Activated T-helper 2 cell treated with anti-CD3 and anti-CD28 coated beads, Interferon-gamma antibody, Interleukin-2, Interleukin-4, amounts not matched to agents 10 μg/mL and 5 μg/mL and 100 μg/mL, durations not matched to agents 14 hours and 24 hours and 36 hours (primary cell): ENCODE data around the gene EVA1B. TPM values are rescaled to one million over a fixed set of nuclear protein-coding genes. Genes with fewer than 3 reads are reported as not detected.

Experiments
- DNase-seq: peaks from one replicate; pipeline ENCODE4 v3.0.0; 2021; ENCODE audit warnings: low spot score
- H3K27ac Mint-ChIP-seq: one replicate; pipeline ENCODE4 v1.8.0; 2021; ENCODE audit warnings: mixed read lengths
- H3K27me3 Mint-ChIP-seq: one replicate; pipeline ENCODE4 v1.8.0; 2021; ENCODE audit warnings: low read depth, mixed read lengths
- H3K36me3 Mint-ChIP-seq: one replicate; pipeline ENCODE4 v1.8.0; 2021; ENCODE audit warnings: low read depth, mixed read lengths
- H3K4me1 Mint-ChIP-seq: one replicate; pipeline ENCODE4 v1.8.0; 2021; ENCODE audit warnings: low read depth, mixed read lengths
- H3K4me3 Mint-ChIP-seq: one replicate; pipeline ENCODE4 v1.8.0; 2021; ENCODE audit warnings: low read depth, mild to moderate bottlenecking, moderate library complexity, mixed read lengths
- H3K9me3 Mint-ChIP-seq: one replicate; pipeline ENCODE4 v1.8.0; 2021; ENCODE audit warnings: mixed read lengths
- intact Hi-C: fragments of 100-400 bp; cut with micrococcal nuclease; formaldehyde crosslinking; loops from one replicate; pipeline ENCODE4 v1.15.1; 2023
- total RNA-seq: library from RNA; stranded (reverse); gene quantifications from 2 replicates; pipeline ENCODE4 v1.2.3, GENCODE V29; 2022

Gene EVA1B
- total RNA-seq, 1 donor from 2014 or later = 10.7 TPM

DNA sequence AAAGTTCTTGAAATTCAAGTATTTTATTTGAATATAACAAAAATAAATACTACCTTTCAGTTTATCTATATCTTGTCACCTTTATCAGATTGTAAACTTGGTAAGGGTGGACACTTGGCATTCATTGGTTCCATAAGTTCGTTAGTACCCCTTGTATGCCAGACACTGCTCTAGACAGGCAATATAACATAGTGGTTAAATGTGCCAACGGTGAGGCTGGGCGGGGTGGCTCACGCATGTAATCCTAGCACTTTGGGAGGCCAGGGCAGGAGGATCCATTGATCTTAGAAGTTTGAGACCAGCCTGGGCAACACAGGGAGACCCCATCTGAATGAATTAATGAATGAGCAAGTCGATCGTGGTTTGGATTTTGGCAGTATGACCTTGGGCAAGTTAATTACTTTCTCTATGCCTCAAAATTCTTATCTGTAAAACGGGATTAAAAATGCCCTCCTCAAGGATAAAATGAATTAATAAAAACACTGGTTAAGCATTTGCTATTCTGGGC is 43.6 kb downstream of the EVA1B start:
- H3K9me3 Mint-ChIP-seq = no peaks in the 10 kb centered on the region
- H3K36me3 Mint-ChIP-seq = peaks cover 31% of the 10 kb centered on the region
- H3K4me1 Mint-ChIP-seq = peaks cover 24% of the 10 kb centered on the region
- no peak for DNase-seq
- H3K4me3 Mint-ChIP-seq = no peak overlapping the region
- intact Hi-C loops = no loop called here
- H3K27me3 Mint-ChIP-seq = no peaks in the 10 kb centered on the region
- peak overlapping the region; percentile 68 for H3K27ac Mint-ChIP-seq

GRCh38 chr1:36279110-36279788 is 44.2 kb downstream of the EVA1B start:
- H3K4me3 Mint-ChIP-seq = no peak overlapping the region
- DNase-seq = no peak
- no peaks in the 10 kb centered on the region for H3K9me3 Mint-ChIP-seq
- H3K4me1 Mint-ChIP-seq = peaks cover 24% of the 10 kb centered on the region
- H3K27me3 Mint-ChIP-seq = no peaks in the 10 kb centered on the region
- intact Hi-C loops = no loop called here
- H3K36me3 Mint-ChIP-seq = peaks cover 29% of the 10 kb centered on the region
- H3K27ac Mint-ChIP-seq = peak overlapping the region; percentile 68

- no peak overlapping the region for H3K4me3 Mint-ChIP-seq
- intact Hi-C loops = no loop called here
- H3K4me1 Mint-ChIP-seq = peaks cover 18% of the 10 kb centered on the region
- peaks cover 26% of the 10 kb centered on the region for H3K36me3 Mint-ChIP-seq
- no peak overlapping the region for H3K27ac Mint-ChIP-seq
- no peaks in the 10 kb centered on the region for H3K9me3 Mint-ChIP-seq
- H3K27me3 Mint-ChIP-seq = no peaks in the 10 kb centered on the region
- DNase-seq = no peak
Observed at GRCh38 chr1:36276688-36277087, 46.8 kb downstream of the EVA1B start.

GRCh38 chr1:36274201-36274600 is 49.2 kb downstream of the EVA1B start:
- H3K27me3 Mint-ChIP-seq = no peaks in the 10 kb centered on the region
- H3K27ac Mint-ChIP-seq = no peak overlapping the region
- intact Hi-C loops = no loop called here
- H3K4me1 Mint-ChIP-seq = peaks cover 2% of the 10 kb centered on the region
- no peaks in the 10 kb centered on the region for H3K9me3 Mint-ChIP-seq
- no peak for DNase-seq
- H3K4me3 Mint-ChIP-seq = no peak overlapping the region
- peaks cover 35% of the 10 kb centered on the region for H3K36me3 Mint-ChIP-seq

DNA sequence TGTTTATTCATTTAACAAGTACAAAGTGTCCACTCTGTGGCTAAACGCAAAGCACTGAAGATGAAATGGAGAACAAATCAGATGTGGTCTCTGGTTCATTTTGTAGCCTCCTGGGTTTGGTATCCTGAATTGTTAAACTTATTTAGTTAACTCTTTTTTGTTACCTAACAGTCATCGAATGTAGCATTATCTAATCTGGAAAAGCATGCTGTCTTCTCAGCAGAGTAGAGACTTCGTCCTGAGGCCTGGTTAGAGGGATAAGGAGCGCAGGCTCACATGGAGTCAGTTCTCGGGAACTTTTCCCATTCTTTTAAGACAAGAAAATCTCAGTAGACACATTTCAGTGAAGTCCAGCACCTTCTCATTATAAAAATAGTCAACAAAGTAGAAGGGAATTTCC is 50.4 kb downstream of the EVA1B start:
- Mint-ChIP-seq H3K4me3 (no peak overlapping the region), H3K9me3 (no peaks in the 10 kb centered on the region), H3K4me1 (peaks cover 5% of the 10 kb centered on the region), H3K27me3 (no peaks in the 10 kb centered on the region), H3K27ac (no peak overlapping the region), H3K36me3 (peaks cover 42% of the 10 kb centered on the region)
- DNase-seq = no peak
- intact Hi-C loops = no loop called here

Other genes starting within 250 kb of the EVA1B start
- 0.18 and 0.21 TPM in 2 replicates for gene TEKT2, start 239.6 kb downstream of the EVA1B start, total RNA-seq
- 33.6 and 35.3 TPM in 2 replicates for gene ADPRS, start 234.8 kb downstream of the EVA1B start, total RNA-seq
- not detected in 2 replicates for gene COL8A2, start 198.4 kb downstream of the EVA1B start, total RNA-seq
- 68.4 and 71.5 TPM in 2 replicates for gene TRAPPC3, start 174.2 kb downstream of the EVA1B start, total RNA-seq
- 162 and 172 TPM in 2 replicates for gene MAP7D1, start 167.5 kb downstream of the EVA1B start, total RNA-seq
- 159 and 164 TPM in 2 replicates for gene THRAP3, start 99.2 kb downstream of the EVA1B start, total RNA-seq
- gene SH3D21, start 17.3 kb downstream of the EVA1B start, total RNA-seq = 19.0 and 20.4 TPM in 2 replicates
- gene STK40, start 62.3 kb upstream of the EVA1B start, total RNA-seq = 41.3 and 42.4 TPM in 2 replicates
- gene LSM10, start 74.3 kb upstream of the EVA1B start, total RNA-seq = 48.4 and 55.3 TPM in 2 replicates
- gene OSCP1, start 126.8 kb upstream of the EVA1B start, total RNA-seq = 0.59 and 1.2 TPM in 2 replicates
- gene MRPS15, start 140.7 kb upstream of the EVA1B start, total RNA-seq = 117 and 123 TPM in 2 replicates
- gene CSF3R, start 159.3 kb upstream of the EVA1B start, total RNA-seq = 0.11 and 0.62 TPM in 2 replicates